Natural killer cell (primary cell): ENCODE measurements around the gene TDRD9. TPM values are rescaled to one million over a fixed set of nuclear protein-coding genes. Genes with fewer than 3 reads are reported as not detected.
A peak's percentile ranks its signal among the peaks of the same experiment; 100 is the strongest.

ENCODE experiments used
- ATAC-seq, 3 donors: fragments of 150-1000 bp in 2 of 3; fragments of 200-7000 bp in 1 of 3; cut with Tn5 transposase; 1 replicate in 1 of 3; 2 replicates in 2 of 3; pipeline ENCODE4 v1.10.0; 2021; ENCODE audit warnings: mild to moderate bottlenecking in 2 of 3, moderate library complexity in 2 of 3
- DNase-seq, 2 donors: peaks; one replicate each; pipeline versions ENCODE4 v3.0.0 to v3.0.0-alpha.2; 2013 to 2021; ENCODE audit warnings: mixed read lengths in 1 of 2
- H3K27ac ChIP-seq: one replicate; pipeline ENCODE4 v1.5.1; 2013; ENCODE audit warnings: mild to moderate bottlenecking, low read length
- H3K27me3 ChIP-seq: one replicate; pipeline ENCODE4 v1.6.1; 2013; ENCODE audit warnings: low read length; ENCODE audit not compliant: control insufficient read depth, insufficient read depth
- H3K36me3 ChIP-seq: one replicate; pipeline ENCODE4 v1.6.1; 2013; ENCODE audit warnings: low read length; ENCODE audit not compliant: control insufficient read depth, insufficient read depth
- H3K4me1 ChIP-seq: one replicate; pipeline ENCODE4 v1.6.1; 2013; ENCODE audit warnings: low read length; ENCODE audit not compliant: control insufficient read depth, insufficient read depth
- H3K4me3 ChIP-seq: one replicate; pipeline ENCODE4 v1.5.1; 2013; ENCODE audit warnings: low read length
- H3K9me3 ChIP-seq: one replicate; pipeline ENCODE4 v1.6.1; 2013; ENCODE audit warnings: low read length; ENCODE audit not compliant: control insufficient read depth, insufficient read depth
- H3K27ac Mint-ChIP-seq, 2 donors: one replicate each; pipeline ENCODE4 v1.8.0; 2022; ENCODE audit warnings: mild to moderate bottlenecking in 2 of 2, mixed read lengths in 2 of 2, moderate library complexity in 1 of 2
- H3K27me3 Mint-ChIP-seq, 2 donors: one replicate each; pipeline ENCODE4 v1.8.0; 2022; ENCODE audit warnings: low read depth in 2 of 2, mixed read lengths in 2 of 2
- H3K36me3 Mint-ChIP-seq: one replicate; pipeline ENCODE4 v1.8.0; 2022; ENCODE audit warnings: mixed read lengths
- H3K4me1 Mint-ChIP-seq, 2 donors: one replicate each; pipeline ENCODE4 v1.8.0; 2022; ENCODE audit warnings: mixed read lengths in 2 of 2
- H3K4me3 Mint-ChIP-seq: one replicate; pipeline ENCODE4 v1.8.0; 2022; ENCODE audit warnings: mild to moderate bottlenecking, moderate library complexity, mixed read lengths
- H3K9me3 Mint-ChIP-seq, 2 donors: one replicate each; pipeline ENCODE4 v1.8.0; 2022; ENCODE audit warnings: mixed read lengths in 2 of 2
- WGBS: methylation state at CpG from one replicate; pipeline ENCODE4 v1.1.7; 2013; ENCODE audit warnings: missing lambda C conversion rate; ENCODE audit not compliant: insufficient coverage; 5-methylcytosine and 5-hydroxymethylcytosine counted together
- intact Hi-C: fragments of 100-400 bp; cut with micrococcal nuclease; formaldehyde crosslinking; loops from one replicate; pipeline ENCODE4 v1.14.2; 2022
- total RNA-seq, 4 donors: library from RNA; stranded (reverse); fragments of 120-200 nt in 1 of 4; gene quantifications; one replicate each; pipeline versions ENCODE4 v1.2.3 to v1.2.4, GENCODE V29; 2013 to 2022
- TF ChIP-seq, protein P1 (sequence below): fragments of 200-600 bp; IDR thresholded peaks from one replicate; pipeline ENCODE4 v1.8.0; 2022; ENCODE audit warnings: antibody characterized with exemption

Gene TDRD9
- total RNA-seq, 3 donors from 2014 or later (not counting 1 experiment from before 2014, with no cell fraction given), result 0.75 to 2.2 (median 1.4) TPM

DNA sequence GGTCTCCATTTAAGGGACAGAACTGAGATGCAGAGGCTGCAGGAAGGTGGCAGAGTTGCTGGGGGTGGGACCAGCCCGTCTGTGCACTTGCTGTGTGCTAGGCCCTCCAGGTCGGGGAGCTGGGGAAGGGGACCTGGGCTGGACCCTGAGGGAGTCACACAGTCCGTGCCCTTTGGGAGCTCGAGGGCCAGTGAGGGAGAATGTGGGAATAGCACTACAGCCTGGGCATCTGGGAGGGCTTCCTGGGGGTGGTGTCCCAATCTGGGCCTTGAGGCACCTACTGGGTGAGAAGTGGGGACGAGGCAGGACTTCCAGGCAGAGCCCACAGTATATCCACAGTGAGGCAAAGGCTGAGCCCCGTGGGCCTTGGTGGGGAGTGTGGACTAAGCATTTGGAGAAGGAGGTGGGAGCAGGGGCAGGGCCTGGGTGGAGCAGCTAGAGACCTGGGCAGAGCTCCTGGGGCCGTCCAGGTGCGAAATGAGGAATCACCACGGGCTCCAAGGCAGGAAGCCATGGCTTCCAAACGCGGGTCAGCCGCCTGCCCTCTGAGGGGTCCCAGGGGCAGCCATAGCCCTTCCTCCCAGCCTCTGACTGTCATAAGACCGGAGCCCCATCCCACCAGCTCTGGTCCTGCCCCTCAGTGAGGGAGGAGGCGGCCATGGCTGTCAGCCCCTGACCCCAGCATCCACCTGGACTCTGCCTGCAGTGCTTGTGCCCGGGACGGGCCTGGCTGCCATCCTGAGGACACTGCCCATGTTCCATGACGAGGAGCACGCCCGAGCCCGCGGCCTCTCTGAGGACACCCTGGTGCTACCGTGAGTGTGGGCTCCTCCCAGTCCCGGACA lies 163.9 kb downstream of the TDRD9 start:
- Histone ChIP-seq H3K4me1 (peaks cover 11% of the 10 kb centered on the region), H3K4me3 (no peak overlapping the region), H3K9me3 (no peaks in the 10 kb centered on the region), H3K36me3 (no peaks in the 10 kb centered on the region), H3K27me3 (no peaks in the 10 kb centered on the region), H3K27ac (no peak overlapping the region)
- TF ChIP-seq, protein P1, sequence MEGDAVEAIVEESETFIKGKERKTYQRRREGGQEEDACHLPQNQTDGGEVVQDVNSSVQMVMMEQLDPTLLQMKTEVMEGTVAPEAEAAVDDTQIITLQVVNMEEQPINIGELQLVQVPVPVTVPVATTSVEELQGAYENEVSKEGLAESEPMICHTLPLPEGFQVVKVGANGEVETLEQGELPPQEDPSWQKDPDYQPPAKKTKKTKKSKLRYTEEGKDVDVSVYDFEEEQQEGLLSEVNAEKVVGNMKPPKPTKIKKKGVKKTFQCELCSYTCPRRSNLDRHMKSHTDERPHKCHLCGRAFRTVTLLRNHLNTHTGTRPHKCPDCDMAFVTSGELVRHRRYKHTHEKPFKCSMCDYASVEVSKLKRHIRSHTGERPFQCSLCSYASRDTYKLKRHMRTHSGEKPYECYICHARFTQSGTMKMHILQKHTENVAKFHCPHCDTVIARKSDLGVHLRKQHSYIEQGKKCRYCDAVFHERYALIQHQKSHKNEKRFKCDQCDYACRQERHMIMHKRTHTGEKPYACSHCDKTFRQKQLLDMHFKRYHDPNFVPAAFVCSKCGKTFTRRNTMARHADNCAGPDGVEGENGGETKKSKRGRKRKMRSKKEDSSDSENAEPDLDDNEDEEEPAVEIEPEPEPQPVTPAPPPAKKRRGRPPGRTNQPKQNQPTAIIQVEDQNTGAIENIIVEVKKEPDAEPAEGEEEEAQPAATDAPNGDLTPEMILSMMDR, result no peak
- no peaks in the 10 kb centered on the region for H3K36me3 Mint-ChIP-seq
- intact Hi-C loops, result loop anchor here (5.0 kb wide), 1 partner anchor 470 kb away; no protein-coding TSS in a partner anchor
- no peak overlapping the region for H3K4me3 Mint-ChIP-seq
- no peak overlapping the region for H3K27ac Mint-ChIP-seq
- no peaks in the 10 kb centered on the region for H3K9me3 Mint-ChIP-seq
- 84% methylated on average over 23 of the region's 23 CpGs for WGBS
- peaks cover 5 to 7% of the 10 kb centered on the region in 2 donors for H3K4me1 Mint-ChIP-seq
- DNase-seq, result no peak
- no peak for ATAC-seq
- peaks cover 0 to 3% of the 10 kb centered on the region in 2 donors for H3K27me3 Mint-ChIP-seq

DNA sequence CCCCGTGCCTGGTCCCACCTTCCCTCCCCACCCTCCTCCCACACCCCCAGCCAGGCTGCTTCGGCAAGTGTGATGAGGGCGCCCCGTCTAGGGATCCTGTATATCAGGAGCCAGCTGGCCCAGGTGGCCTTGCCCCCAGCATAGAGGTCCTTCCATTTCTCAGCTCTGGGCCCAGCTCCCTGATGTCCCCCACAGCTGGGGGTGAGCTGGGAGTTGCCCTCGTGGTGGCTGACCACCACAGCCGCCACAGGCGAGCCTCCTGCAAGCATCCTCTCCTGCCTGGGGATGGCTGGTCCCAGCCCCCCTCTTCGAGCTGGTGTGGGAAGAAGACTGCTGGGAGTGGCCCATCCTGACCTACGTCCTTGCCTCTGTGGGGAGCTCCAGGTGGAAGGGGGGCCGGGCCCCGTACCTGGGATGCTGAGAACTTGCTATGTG lies 164.7 kb downstream of the TDRD9 start:
- Mint-ChIP-seq H3K4me1 (peaks cover 5 to 7% of the 10 kb centered on the region in 2 donors), H3K36me3 (no peaks in the 10 kb centered on the region), H3K27ac (no peak overlapping the region), H3K4me3 (no peak overlapping the region), H3K27me3 (peaks cover 0 to 3% of the 10 kb centered on the region in 2 donors), H3K9me3 (no peaks in the 10 kb centered on the region)
- Histone ChIP-seq H3K27ac (no peak overlapping the region), H3K9me3 (no peaks in the 10 kb centered on the region), H3K36me3 (no peaks in the 10 kb centered on the region), H3K4me3 (no peak overlapping the region), H3K27me3 (no peaks in the 10 kb centered on the region), H3K4me1 (peaks cover 11% of the 10 kb centered on the region)
- TF ChIP-seq, protein P1, result no peak
- intact Hi-C loops, result loop anchor here (5.0 kb wide), 1 partner anchor 469 kb away; no protein-coding TSS in a partner anchor
- 75% methylated on average over 11 of the region's 11 CpGs for WGBS
- ATAC-seq, result no peak
- no peak for DNase-seq

DNA sequence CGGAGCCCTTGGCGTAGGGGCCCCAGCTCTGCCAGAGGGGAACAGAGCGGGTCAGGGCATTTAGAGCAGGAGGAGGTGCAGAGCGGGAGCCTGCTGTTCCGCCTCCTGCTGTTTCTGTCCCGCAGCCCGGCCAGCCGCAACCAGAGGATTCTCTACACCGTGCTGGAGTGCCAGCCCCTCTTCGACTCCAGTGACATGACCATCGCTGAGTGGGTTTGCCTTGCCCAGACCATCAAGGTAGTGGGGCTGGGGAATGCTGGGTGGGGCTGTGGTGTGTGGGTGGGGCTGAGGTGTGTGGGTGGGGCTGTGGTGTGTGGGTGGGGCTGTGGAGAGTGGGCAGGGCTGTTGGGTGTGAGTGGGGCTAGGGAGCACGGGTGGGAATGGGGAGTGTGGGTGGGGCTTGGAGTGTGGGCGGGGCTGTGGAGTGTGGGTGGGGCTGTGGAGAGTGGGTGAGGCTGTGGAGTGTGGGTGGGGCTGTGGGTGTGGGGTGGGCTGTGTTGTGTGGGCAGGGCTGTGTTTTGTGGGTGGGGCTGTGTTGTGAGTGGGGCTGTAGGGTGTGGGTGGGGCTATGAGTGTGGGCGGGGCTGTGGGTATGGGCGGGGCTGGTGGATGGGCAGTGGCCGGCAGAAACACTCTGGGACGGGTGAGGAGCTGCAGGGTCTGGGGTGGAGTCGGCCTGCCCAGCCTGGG lies 165.3 kb downstream of the TDRD9 start:
- Histone ChIP-seq H3K27me3 (no peaks in the 10 kb centered on the region), H3K4me1 (peaks cover 11% of the 10 kb centered on the region), H3K36me3 (no peaks in the 10 kb centered on the region), H3K4me3 (no peak overlapping the region), H3K27ac (no peak overlapping the region), H3K9me3 (no peaks in the 10 kb centered on the region)
- Mint-ChIP-seq H3K36me3 (no peaks in the 10 kb centered on the region), H3K27me3 (peaks cover 0 to 3% of the 10 kb centered on the region in 2 donors), H3K27ac (no peak overlapping the region), H3K4me1 (peaks cover 5 to 7% of the 10 kb centered on the region in 2 donors), H3K9me3 (no peaks in the 10 kb centered on the region), H3K4me3 (no peak overlapping the region)
- DNase-seq (peak in 1 of 2 donors; percentile 37), ATAC-seq (peak; percentile 18 to 75 (median 59))
- TF ChIP-seq, protein P1, result no peak
- intact Hi-C loops, result loop anchor here (5.0 kb wide), 1 partner anchor 469 kb away; no protein-coding TSS in a partner anchor
- 73% methylated on average over 18 of the region's 18 CpGs for WGBS
